Activated gamma-delta T cell treated with anti-CD3 and anti-CD28 coated beads, Interleukin-2, amount 50 U/mL, for 16 hours (primary cell): ENCODE results near the gene ADCY7.

Experiments
- DNase-seq: peaks from one replicate; pipeline ENCODE4 v3.0.0-alpha.2; 2020; ENCODE audit warnings: low read depth

Gene ADCY7

DNA sequence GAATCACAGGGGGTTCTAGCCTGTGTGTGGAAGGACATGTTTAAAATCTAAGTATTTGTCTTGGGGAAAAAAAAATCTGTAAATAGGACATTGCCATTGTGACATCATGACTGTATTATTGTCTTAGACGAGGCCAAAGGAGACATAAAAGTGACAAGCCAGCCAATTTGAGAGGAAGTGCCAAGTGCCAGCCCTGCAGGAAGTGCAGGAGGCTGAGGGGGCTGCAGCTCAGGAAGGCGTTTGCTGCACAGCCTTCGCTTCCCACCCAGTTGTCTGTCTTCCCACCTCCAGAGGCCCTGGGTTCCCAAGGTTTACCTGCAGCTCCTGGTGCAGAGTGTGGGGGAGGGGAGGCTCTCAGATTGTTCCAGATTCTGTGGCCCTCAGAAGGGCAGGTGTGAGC, 1.3 kb downstream of the ADCY7 start:
- no peak for DNase-seq

- no peak for DNase-seq
Observed at GRCh38 chr16:50268352-50268751, 2.0 kb downstream of the ADCY7 start.

- DNase-seq, result no peak
Observed at GRCh38 chr16:50269061-50269705, 2.8 kb downstream of the ADCY7 start.

GRCh38 chr16:50269769-50270509, 3.6 kb downstream of the ADCY7 start:
- no peak for DNase-seq

- DNase-seq, result no peak
Observed at GRCh38 chr16:50270510-50271147, 4.3 kb downstream of the ADCY7 start.

- DNase-seq, result no peak
Observed at GRCh38 chr16:50271148-50272041, 5.0 kb downstream of the ADCY7 start.

GRCh38 chr16:50272111-50272571, 5.8 kb downstream of the ADCY7 start:
- no peak for DNase-seq

GRCh38 chr16:50272687-50273381, 6.5 kb downstream of the ADCY7 start:
- DNase-seq, result no peak

DNA sequence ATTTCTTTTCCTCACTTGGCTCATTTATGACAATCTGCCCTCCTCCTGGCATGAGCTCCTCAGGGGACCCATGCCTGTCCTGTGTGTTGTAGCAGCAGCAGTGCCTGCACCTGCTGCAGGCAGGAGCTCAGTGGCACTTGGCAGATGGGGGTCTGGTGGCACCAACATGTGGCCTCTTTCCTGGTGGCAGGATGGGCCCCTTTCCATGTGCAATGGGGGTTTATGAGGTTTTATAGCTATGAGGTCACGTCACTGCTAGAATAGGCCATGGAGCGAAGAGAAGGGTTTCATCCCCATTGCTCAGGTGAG, 7.0 kb downstream of the ADCY7 start:
- DNase-seq, result no peak

- no peak for DNase-seq
Observed at GRCh38 chr16:50273888-50274325, 7.6 kb downstream of the ADCY7 start.

GRCh38 chr16:50274326-50275097, 8.2 kb downstream of the ADCY7 start:
- DNase-seq, result peak; percentile 36

- no peak for DNase-seq
Observed at GRCh38 chr16:50275098-50275415, 8.7 kb downstream of the ADCY7 start.

- DNase-seq, result no peak
Observed at GRCh38 chr16:50275428-50276325, 9.3 kb downstream of the ADCY7 start.

DNA sequence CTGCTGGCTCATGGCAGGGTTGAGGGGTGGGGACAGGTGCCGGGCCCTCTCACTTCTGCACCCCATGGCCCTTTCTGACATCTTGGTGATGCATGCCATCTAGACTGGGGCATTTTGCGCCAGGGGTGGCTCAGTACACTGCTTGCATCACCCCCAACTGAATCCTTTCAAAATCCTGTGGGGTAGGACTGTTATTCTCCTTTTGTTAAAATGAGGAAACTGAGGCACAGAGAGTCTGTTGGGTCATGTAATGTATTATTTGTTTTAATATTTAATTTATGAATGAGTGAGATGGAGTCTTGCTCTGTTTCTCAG, 9.9 kb downstream of the ADCY7 start:
- DNase-seq, result no peak

DNA sequence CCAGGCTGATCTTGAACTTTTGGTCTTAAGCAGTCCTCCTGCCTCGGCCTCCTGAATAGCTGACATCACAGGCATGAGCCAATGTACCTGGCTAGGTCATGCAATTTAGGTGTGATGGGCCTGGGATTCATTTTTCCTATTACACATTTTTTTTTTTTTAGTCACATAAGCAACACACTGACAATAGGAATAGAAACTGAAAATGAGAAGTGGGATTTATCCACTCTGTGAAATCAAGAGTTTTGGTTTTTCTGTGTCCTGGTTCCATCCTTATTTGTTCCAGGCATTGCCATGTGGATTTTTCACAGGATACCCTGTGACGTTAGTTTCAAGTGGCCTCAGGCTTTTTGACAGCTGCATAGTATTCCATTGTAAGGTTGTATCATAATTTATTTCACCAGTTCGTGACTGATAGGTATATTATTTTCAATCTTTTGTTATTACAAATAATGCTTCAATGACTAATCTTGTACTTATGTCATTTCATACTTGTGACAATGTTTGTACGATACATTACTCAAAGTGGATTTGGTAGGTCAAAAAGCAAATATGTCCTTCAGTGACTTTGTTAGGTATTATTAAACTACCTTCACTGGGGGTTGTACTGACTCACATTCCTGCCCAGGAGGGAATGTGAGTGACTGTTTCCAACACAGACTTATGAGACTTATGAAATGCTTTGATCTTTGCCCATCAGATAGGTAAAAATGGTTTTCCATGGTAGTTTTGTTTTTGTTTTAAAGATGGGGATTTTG, 10.6 kb downstream of the ADCY7 start:
- no peak for DNase-seq

GRCh38 chr16:50278251-50278650, 11.9 kb downstream of the ADCY7 start:
- no peak for DNase-seq

DNA sequence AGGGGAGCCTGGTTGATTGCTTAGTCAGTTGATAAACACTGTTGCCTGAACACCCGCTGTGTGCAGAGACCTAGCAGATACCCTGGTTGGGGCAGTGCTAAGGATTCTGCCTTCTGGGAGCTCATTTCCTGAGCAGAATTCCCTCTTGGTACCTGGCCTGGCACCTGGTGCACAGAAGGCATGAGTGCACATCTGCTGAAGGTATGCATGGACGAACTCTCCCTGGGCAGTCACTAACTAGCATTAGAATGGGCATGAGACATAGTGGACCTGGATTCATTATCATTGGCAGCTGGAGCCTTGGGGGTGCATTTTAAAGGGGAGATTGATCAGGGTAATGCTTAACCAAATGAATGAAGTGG, 13.1 kb downstream of the ADCY7 start:
- no peak for DNase-seq

GRCh38 chr16:50280932-50281331, 14.6 kb downstream of the ADCY7 start:
- DNase-seq, result no peak

- DNase-seq, result no peak
Observed at GRCh38 chr16:50281391-50282009, 15.1 kb downstream of the ADCY7 start.
